ENCODE measurements around the gene CAPG. TPM values are rescaled to one million over a fixed set of nuclear protein-coding genes. Genes with fewer than 3 reads are reported as not detected.

Gene CAPG
- total RNA-seq, 1 donor from 2014 or later = 61.1 TPM

DNA sequence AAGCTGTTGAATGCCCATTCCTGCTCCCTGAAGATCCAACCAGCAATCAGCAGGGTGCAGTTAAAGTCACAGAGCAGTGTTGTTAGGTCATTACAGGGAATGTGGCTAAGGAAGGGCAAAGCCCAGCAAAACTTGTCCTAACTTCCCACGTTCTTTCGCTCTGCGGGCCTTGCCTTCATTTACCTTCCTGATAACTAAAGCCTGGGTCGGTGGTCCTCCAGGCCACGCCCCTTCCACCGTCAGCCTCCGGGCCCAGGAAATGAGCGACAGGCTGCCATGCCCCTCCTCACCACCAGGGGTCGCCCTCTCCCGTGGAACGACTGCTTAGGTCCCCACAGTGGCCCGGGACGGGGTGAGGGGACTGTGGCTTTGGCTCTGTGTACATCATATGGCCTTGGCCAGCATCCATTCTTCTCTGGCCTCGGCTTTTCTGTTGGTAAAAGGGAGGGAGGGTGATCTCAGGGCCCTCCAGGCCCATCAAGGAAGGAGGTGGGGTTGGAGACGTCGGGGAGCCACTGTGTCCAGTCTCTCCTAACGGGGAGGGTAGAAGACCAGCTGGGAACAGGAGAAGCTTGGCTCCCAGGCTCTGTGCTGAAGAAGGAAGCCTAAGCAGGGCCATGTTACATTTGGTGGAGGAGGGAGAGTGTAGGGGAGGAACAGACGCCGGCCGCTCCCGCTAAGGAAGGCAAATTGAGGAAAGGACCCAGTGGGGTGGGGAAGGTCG, 10.5 kb upstream of the CAPG start:
- peaks cover 34% of the 10 kb centered on the region for H3K4me1 Mint-ChIP-seq (ENCODE audit: unreplicated experiment)
- peak overlapping the region; percentile 83 for H3K4me3 Mint-ChIP-seq
- no peaks in the 10 kb centered on the region for H3K27me3 Mint-ChIP-seq

DNA sequence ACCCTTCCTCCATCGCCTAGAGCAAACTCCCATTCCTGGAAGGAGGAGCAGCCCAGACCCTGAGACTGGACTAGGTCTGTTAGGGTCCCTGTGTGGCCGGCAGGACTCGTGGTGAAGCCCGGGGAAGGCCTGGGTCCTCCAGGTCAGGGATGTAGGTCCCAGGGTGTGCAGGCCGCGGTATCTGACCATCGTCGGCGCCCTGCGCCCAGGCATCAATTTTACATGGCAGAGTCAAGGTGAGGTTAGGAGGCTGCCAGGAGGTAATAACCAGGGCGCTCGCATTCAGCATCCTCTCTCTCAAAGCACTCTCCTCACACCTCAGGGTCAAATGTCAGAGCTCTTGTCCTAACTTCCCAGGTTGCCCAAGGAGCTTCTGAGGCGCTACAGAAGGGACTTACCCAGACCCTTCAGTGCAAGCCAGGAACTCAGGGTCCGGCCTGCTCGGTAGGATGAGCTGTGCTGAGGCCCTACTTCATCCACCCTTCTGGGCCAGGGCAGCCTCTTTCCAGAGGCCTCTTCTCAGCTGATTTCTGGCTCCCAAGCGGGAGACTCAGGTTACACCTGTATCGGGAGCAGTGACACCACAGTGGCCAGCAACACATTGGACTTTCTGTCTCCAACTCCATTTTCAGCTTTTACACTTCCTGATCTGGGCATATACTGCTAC, 9.0 kb upstream of the CAPG start:
- TF ChIP-seq, protein P1, sequence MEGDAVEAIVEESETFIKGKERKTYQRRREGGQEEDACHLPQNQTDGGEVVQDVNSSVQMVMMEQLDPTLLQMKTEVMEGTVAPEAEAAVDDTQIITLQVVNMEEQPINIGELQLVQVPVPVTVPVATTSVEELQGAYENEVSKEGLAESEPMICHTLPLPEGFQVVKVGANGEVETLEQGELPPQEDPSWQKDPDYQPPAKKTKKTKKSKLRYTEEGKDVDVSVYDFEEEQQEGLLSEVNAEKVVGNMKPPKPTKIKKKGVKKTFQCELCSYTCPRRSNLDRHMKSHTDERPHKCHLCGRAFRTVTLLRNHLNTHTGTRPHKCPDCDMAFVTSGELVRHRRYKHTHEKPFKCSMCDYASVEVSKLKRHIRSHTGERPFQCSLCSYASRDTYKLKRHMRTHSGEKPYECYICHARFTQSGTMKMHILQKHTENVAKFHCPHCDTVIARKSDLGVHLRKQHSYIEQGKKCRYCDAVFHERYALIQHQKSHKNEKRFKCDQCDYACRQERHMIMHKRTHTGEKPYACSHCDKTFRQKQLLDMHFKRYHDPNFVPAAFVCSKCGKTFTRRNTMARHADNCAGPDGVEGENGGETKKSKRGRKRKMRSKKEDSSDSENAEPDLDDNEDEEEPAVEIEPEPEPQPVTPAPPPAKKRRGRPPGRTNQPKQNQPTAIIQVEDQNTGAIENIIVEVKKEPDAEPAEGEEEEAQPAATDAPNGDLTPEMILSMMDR (conservative IDR thresholded peaks at IDR 0.05) = no peak
- H3K27ac Mint-ChIP-seq = peak overlapping the region; percentile 88
- H3K36me3 Mint-ChIP-seq = no peaks in the 10 kb centered on the region

More for the DNA sequence above, 10.5 kb upstream of the CAPG start:
- Mint-ChIP-seq H3K9me3 (no peaks in the 10 kb centered on the region), H3K36me3 (no peaks in the 10 kb centered on the region), H3K27ac (peak overlapping the region; percentile 83)
- DNase-seq (ENCODE audit: extremely low spot score, unreplicated experiment) = peak; percentile 93
- TF ChIP-seq, protein P1 (conservative IDR thresholded peaks at IDR 0.05) = peak; percentile 100

DNA sequence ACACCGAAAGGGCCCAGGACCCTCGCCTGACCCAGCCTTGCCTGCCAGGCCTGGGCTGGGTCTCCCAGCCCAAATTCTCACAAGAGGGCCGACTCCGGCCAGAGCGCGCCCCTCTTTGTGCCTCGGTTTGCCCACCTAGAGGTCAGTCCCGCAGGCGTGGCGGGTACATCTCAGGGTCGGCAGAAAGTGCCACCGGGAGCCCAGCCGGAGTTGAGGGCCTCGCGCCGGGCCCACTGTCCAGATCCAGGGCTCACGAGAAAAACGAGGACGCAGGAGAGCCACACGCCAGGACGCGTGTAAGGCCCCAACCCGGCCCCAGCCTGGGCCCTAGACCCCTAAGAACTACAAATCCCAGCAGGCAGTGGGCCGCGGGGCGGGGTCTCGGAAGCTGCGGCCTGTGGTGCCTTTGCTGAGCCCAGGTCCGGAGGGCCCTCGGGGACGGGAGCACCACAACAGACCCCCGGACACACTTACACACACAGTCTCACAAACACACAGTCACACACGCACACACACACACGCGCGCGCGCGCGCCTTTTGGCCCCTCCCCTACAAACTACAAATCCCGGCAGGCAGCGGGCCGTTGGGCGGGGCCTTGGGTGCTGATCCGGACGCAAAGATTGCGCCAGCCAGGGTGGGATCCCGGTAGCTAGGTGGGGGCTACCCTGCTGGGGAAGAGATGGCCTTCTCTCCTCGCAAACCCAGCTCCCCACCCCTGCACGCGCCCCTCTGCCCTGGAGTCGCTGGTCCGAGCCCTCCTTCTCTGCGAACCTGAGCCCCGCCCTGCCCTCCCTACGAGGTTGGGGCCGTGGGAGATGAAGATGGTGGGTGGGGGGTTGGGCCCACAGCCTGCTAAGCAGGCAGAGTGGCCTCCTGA, 8.2 kb upstream of the CAPG start, which contains the start of gene SH2D6:
Gene SH2D6 (plus strand): TSS at position 583 of the 877 bp plus-strand sequence. CDS start 10,752 bp downstream, outside the sequence.
- Mint-ChIP-seq H3K4me1 (ENCODE audit: unreplicated experiment) (peaks cover 31% of the 10 kb centered on the region), H3K9me3 (no peaks in the 10 kb centered on the region), H3K27ac (peak within 1 kb of the TSS; percentile 88), H3K4me3 (peak within 1 kb of the TSS; percentile 95), H3K36me3 (no peaks in the 10 kb centered on the region), H3K27me3 (peaks cover 3% of the 10 kb centered on the region)
- peak; percentile 87 for DNase-seq (ENCODE audit: extremely low spot score, unreplicated experiment)
- TF ChIP-seq, protein P1 (conservative IDR thresholded peaks at IDR 0.05) = no peak

More for the DNA sequence above, 9.0 kb upstream of the CAPG start:
- Mint-ChIP-seq H3K4me1 (ENCODE audit: unreplicated experiment) (peaks cover 34% of the 10 kb centered on the region), H3K4me3 (peak overlapping the region; percentile 95), H3K9me3 (no peaks in the 10 kb centered on the region), H3K27me3 (no peaks in the 10 kb centered on the region)
- no peak for DNase-seq (ENCODE audit: extremely low spot score, unreplicated experiment)

DNA sequence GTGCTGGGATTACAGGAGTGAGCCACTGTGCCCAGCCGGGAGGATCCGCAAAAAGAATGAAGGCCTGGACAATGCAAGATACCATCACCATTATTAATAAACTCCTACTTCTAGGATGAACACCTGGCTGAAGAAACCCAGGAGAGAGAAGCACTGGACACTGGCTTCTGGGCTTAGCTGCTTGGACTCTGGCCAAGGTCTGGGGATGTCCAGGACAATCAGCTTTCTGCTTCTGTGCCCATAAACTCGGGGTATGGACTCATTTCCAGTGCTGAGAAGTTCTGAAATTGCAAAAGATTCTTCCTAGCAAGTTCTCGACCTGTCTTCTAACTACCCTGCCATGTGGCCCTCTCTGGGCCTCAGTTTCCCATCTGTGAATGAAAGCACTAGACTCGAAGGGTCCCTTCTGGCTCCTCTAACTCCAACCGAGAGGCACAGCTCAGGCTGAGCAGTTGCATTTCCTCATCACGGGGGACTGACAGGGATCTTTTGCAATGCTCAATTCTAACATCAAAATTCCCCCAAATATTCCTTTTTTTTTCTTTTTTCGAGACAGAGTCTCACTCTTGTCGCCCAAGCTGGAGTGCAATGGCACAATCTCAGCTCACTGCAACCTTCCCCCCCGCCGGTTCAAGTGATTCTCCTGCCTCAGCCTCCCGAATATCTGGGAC, 5.9 kb upstream of the CAPG start:
- Mint-ChIP-seq H3K9me3 (no peaks in the 10 kb centered on the region), H3K27ac (peak overlapping the region; percentile 30), H3K27me3 (peaks cover 6% of the 10 kb centered on the region), H3K4me1 (ENCODE audit: unreplicated experiment) (peaks cover 31% of the 10 kb centered on the region), H3K4me3 (no peak overlapping the region), H3K36me3 (no peaks in the 10 kb centered on the region)
- no peak for DNase-seq (ENCODE audit: extremely low spot score, unreplicated experiment)
- TF ChIP-seq, protein P1 (conservative IDR thresholded peaks at IDR 0.05) = no peak

Measured in type B pancreatic cell (in vitro differentiated cells).